Tracheal epithelial cell (primary cell): ENCODE measurements around the gene LDB1. TPM values are rescaled to one million over a fixed set of nuclear protein-coding genes. Genes with fewer than 3 reads are reported as not detected.

Experiments
- total RNA-seq: library from RNA; depleted of rRNA; stranded (reverse); fragments of >200 nt; gene quantifications from 2 replicates; pipeline ENCODE4 v1.2.1, GENCODE V29; 2014

LDB1 gene
- 32.2 and 32.3 TPM in 2 replicates for total RNA-seq

GRCh38 chr10:102120142-102120990 is at the start of gene LDB1:
Gene LDB1, minus strand, starts transcription at chr10:102120368. Its CDS starts 258 bp downstream, at chr10:102120110.

DNA sequence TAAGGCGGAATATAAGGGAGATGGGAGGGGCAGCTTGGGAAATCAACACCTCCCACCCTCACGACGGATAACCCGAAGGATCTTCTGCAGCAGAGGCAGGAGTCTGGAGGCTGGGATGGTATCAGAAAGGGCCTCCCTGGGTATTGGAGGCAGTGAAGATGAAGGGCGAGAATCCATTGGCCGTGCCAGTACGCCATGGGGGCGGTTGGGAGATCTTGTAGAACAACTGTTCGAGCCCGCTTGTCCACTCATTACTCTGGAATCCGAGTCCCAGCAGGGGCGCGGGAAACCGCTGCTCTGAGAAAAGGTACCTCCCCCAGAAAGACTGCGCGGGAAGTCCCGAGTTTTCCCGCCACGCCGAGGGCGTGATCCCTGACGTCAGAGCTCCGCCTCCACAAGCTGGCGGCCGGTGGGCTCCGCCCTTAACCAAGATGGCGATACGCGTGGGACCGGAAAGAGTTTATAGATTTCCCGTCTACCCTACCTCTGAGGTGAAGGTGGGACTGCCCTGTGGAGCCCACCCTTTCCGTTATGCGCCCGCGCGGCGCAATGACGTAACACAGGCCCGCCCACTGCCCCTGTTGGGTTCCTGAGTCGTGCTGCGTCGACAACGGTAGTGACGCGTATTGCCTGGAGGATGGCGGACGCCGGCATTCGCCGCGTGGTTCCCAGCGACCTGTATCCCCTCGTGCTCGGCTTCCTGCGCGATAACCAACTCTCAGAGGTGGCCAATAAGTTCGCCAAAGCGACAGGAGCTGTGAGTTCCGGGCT is 31.8 kb upstream of the LDB1 start, which contains the start of gene NOLC1:
Gene NOLC1 (plus strand): TSS at position 616 of the 771 bp plus-strand sequence. CDS start 22 bp downstream, at position 638.

DNA sequence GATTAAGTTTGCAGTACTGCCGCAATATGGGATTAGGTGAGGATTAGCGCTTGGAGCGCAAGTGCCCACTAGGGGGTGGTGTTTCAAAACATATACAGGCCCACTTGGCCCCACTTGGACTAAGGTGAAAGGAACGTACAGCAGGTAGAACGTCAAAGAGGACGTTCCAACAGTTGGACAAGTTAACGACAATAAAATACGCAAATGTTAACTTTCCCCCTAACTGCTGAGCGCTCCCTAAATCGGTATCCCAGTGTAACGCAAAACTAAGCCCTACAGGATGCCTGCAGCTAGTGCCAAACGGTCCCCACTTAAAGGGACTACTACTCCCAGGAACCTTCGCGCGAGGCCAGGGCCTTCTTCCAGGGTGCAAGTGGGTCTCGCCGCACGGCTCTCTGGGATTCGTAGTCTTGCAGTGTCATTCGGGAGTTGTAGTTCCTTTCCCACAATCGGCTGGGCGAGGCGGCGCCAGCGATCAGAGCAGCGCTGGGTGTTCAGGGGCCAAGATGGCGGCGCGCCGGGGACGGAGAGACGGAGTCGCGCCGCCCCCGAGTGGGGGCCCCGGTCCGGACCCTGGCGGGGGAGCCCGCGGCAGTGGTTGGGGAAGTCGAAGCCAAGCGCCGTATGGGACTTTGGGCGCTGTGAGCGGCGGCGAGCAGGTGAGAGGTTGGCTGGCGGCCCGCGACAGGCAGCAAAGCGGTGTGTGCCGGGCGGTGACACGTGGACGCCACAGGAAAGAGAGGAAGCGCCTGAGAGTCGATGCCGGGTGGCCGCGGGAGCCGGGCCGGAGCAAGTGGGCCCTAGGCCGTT is 12.6 kb upstream of the LDB1 start, which contains the start of gene PPRC1:
Gene PPRC1 (plus strand): TSS at position 478 of the 810 bp plus-strand sequence. CDS start 29 bp downstream, at position 507.

DNA sequence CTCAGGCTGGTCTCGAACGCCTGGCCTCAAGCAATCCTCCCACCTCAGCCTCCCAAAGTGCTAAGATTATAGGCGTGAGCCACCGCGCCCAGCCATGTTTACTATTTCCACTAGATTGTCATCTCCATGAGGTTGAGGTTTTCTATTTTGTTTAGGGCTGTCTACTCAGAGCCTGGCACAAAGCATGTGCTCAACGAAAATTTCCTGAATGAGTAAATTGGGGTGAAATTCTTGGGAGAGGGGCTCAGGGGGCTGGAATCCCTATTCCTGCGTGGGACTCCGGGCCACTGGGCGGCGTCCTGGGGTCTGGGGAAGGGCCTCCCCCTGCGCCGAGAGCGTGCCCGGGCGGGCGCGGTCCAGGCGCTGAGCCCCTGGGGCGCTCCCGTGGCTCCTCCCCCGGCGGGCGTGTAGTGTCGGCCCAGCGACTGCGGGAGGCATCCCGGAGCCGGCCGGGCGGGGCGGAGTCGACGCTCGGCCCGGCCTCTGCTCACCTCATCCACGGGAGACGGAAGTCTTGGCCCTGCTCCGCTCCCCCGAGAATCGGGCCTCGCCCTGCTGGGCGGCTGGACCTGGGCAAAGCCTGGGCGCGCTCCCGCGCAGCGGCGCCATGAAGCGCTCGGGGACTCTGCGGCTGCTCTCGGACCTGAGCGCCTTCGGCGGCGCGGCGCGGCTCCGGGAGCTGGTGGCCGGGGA is 55.2 kb downstream of the LDB1 start, which contains the start of gene HPS6:
Gene HPS6 (plus strand): TSS at position 482 of the 693 bp plus-strand sequence. CDS start 126 bp downstream, at position 608.

Other genes starting within 250 kb of the LDB1 start
- 4.0 and 6.0 TPM in 2 replicates for gene ARMH3, start 64.2 kb downstream of the LDB1 start, total RNA-seq
- 51.8 and 62.2 TPM in 2 replicates for gene HPS6, start 55.0 kb downstream of the LDB1 start, total RNA-seq
- 12.3 and 18.5 TPM in 2 replicates for gene PPRC1, start 12.7 kb upstream of the LDB1 start, total RNA-seq
- gene NOLC1, start 32.0 kb upstream of the LDB1 start, total RNA-seq: 55.8 and 66.3 TPM in 2 replicates
- not detected in 2 replicates for gene ELOVL3, start 105.9 kb upstream of the LDB1 start, total RNA-seq
- not detected in 2 replicates for gene PITX3, start 121.1 kb upstream of the LDB1 start, total RNA-seq
- 13.2 and 14.0 TPM in 2 replicates for gene GBF1, start 125.2 kb upstream of the LDB1 start, total RNA-seq